Endothelial cell of umbilical vein (primary cell): ENCODE results near the gene SSR4. TPM values are rescaled to one million over a fixed set of nuclear protein-coding genes. Genes with fewer than 3 reads are reported as not detected.

ENCODE experiments used
- BruUV-seq: library from RNA; stranded (reverse); fragments of 400-500 nt; replicated peaks from 2 replicates; lab custom pipeline; 2021; lab: Mats Ljungman, UMichigan
- CTCF ChIA-PET: fragments of 300-600, 350-600 bp; sonication (Branson Sonifier 250); formaldehyde crosslinking; loops from one replicate; lab custom pipeline; 2021; ENCODE audit warnings: antibody characterized with exemption, inconsistent platforms; lab: Charles Lee
- POLR2A ChIA-PET: fragments of 300-600, 350-600 bp; sonication (Branson Sonifier 250); formaldehyde crosslinking; loops from one replicate; lab custom pipeline; 2021; ENCODE audit warnings: antibody characterized with exemption, inconsistent platforms; lab: Charles Lee
- DNase-seq: peaks from one replicate; pipeline ENCODE4 v3.0.0-alpha.2; 2011; ENCODE audit warnings: low read depth, low spot score
- FAIRE-seq: peaks from 2 replicates; lab custom pipeline; 2011; peaks lifted over from hg19 to GRCh38; lab: Jason Lieb, UNC
- H2AFZ ChIP-seq: 2 replicates; pipeline ENCODE4 v1.6.0; 2012; ENCODE audit warnings: low read depth, low read length, control low read depth, inconsistent platforms
- H3K27ac ChIP-seq: 2 replicates; pipeline ENCODE4 v1.5.1; 2011; ENCODE audit warnings: low read depth, mild to moderate bottlenecking, control low read depth, low read length, moderate library complexity; ENCODE audit not compliant: insufficient read depth
- H3K27me3 ChIP-seq, 2 experiments: 2 replicates each; pipeline versions ENCODE4 v1.6.0 to v1.6.1; 2011; ENCODE audit warnings: low read length in 2 of 2, mixed read lengths in 1 of 2; ENCODE audit not compliant: control insufficient read depth in 2 of 2, insufficient read depth in 2 of 2
- H3K36me3 ChIP-seq, 2 experiments: 2 replicates in 1 of 2; 3 replicates in 1 of 2; pipeline ENCODE4 v1.5.1; 2011; ENCODE audit warnings: low read length in 2 of 2, mild to moderate bottlenecking in 1 of 2, moderate library complexity in 1 of 2; ENCODE audit not compliant: control insufficient read depth in 2 of 2, insufficient read depth in 2 of 2; ENCODE audit errors: extremely low read depth in 1 of 2
- H3K4me1 ChIP-seq: 3 replicates; pipeline ENCODE4 v1.5.1; 2011; ENCODE audit warnings: mild to moderate bottlenecking, low read length; ENCODE audit not compliant: control insufficient read depth, insufficient read depth; ENCODE audit errors: extremely low read depth
- H3K4me2 ChIP-seq: 2 replicates; pipeline ENCODE4 v1.6.1; 2011; ENCODE audit warnings: low read length, control low read depth, mixed read lengths; ENCODE audit not compliant: insufficient read depth
- H3K4me3 ChIP-seq, 3 experiments: fragments of 200-600 bp in 1 of 3; sonication (generic), shearing (Covaris generic) in 1 of 3; replicated peaks in 1 of 3; 2 replicates each; pipeline ENCODE4 v1.5.1; 2011 to 2016; ENCODE audit warnings: control low read depth in 3 of 3, low read length in 3 of 3, mild to moderate bottlenecking in 2 of 3, inconsistent platforms in 1 of 3, low read depth in 1 of 3, moderate library complexity in 1 of 3; ENCODE audit not compliant: insufficient read depth in 1 of 3
- H3K79me2 ChIP-seq: 2 replicates; pipeline ENCODE4 v1.6.0; 2012; ENCODE audit warnings: low read length, inconsistent platforms; ENCODE audit not compliant: control insufficient read depth, insufficient read depth
- H3K9ac ChIP-seq: replicated peaks from 2 replicates; pipeline ENCODE3; 2011; ENCODE audit warnings: low read length, control low read depth; ENCODE audit not compliant: insufficient read depth; ENCODE audit errors: extremely low read depth
- H3K9me1 ChIP-seq: replicated peaks from 3 replicates; pipeline ENCODE4 v1.6.0; 2011; ENCODE audit warnings: mild to moderate bottlenecking, low read length; ENCODE audit not compliant: control insufficient read depth, insufficient read depth; ENCODE audit errors: extremely low read depth
- H3K9me3 ChIP-seq: replicated peaks from 2 replicates; pipeline ENCODE4 v1.5.1; 2012; ENCODE audit warnings: low read length, inconsistent platforms; ENCODE audit not compliant: control insufficient read depth, insufficient read depth
- H4K20me1 ChIP-seq: replicated peaks from 2 replicates; pipeline ENCODE3; 2011; ENCODE audit warnings: mild to moderate bottlenecking, low read length; ENCODE audit not compliant: control insufficient read depth, insufficient read depth; ENCODE audit errors: extremely low read depth
- CTCF ChIP-seq, 2 donors: IDR thresholded peaks; 1 replicate in 1 of 2; 2 replicates in 1 of 2; pipeline ENCODE4 v1.5.1; 2011; ENCODE audit warnings: low read length in 2 of 2, mild to moderate bottlenecking in 2 of 2, moderate library complexity in 2 of 2, control low read depth in 1 of 2, inconsistent platforms in 1 of 2, low read depth in 1 of 2; ENCODE audit not compliant: insufficient read depth in 1 of 2; ENCODE audit errors: extremely low read depth in 1 of 2
- EZH2 ChIP-seq: IDR thresholded peaks from 2 replicates; pipeline ENCODE4 v1.6.1; 2012; ENCODE audit warnings: borderline replicate concordance, low read depth, mild to moderate bottlenecking, moderate library complexity, low read length, inconsistent platforms; ENCODE audit not compliant: severe bottlenecking
- FOS ChIP-seq: IDR thresholded peaks from 2 replicates; pipeline ENCODE4 v1.6.1; 2011; ENCODE audit warnings: mild to moderate bottlenecking, low read length, moderate library complexity, borderline replicate concordance; ENCODE audit not compliant: insufficient read depth
- GATA2 ChIP-seq: IDR thresholded peaks from 2 replicates; pipeline ENCODE4 v1.7.0; 2011; ENCODE audit warnings: low read depth, mild to moderate bottlenecking, moderate library complexity, mixed read lengths, low read length; ENCODE audit not compliant: insufficient read length, insufficient read depth
- JUN ChIP-seq: IDR thresholded peaks from 2 replicates; pipeline ENCODE4 v1.6.1; 2011; ENCODE audit warnings: borderline replicate concordance, low read depth; ENCODE audit not compliant: insufficient read length, insufficient read depth
- MYC ChIP-seq: IDR thresholded peaks from one replicate; pipeline ENCODE4 v1.6.1; 2011; ENCODE audit warnings: mild to moderate bottlenecking, low read depth, low read length
- POLR2A ChIP-seq: IDR thresholded peaks from 2 replicates; pipeline ENCODE4 v1.6.1; 2012; ENCODE audit warnings: low read depth, mild to moderate bottlenecking, control low read depth, low read length
- POLR2AphosphoS5 ChIP-seq: IDR thresholded peaks from 2 replicates; pipeline ENCODE4 v1.6.1; 2012; ENCODE audit warnings: low read depth, mild to moderate bottlenecking, control low read depth, low read length, moderate library complexity; ENCODE audit not compliant: insufficient read depth
- dilution Hi-C: fragments of 300-500 bp; cut with MboI; formaldehyde crosslinking; loops from one replicate; pipeline ENCODE4 v1.15.0; 2019; ENCODE audit warnings: low sequenced_read_pairs; ENCODE audit not compliant: extremely low pct_ligation_motif_present
- intact Hi-C: fragments of 100-400 bp; cut with micrococcal nuclease; formaldehyde crosslinking; loops from one replicate; pipeline ENCODE4 v1.10.0; 2022
- polyA plus RNA-seq, 4 experiments: library from polyadenylated mRNA; depleted of rRNA in 3 of 4; stranded (reverse) in 3 of 4; unstranded in 1 of 4; fragments of >200 nt; gene quantifications; 2 replicates each; pipeline versions ENCODE4 v1.2.1 to v1.2.3, GENCODE V29; 2011 to 2012; ENCODE audit warnings: missing spikeins in 1 of 4
- total RNA-seq: library from RNA; stranded (reverse); gene quantifications from 2 replicates; pipeline ENCODE4 v1.2.3, GENCODE V29; 2021
- TF ChIP-seq, protein P1 (sequence below): IDR thresholded peaks from 2 replicates; pipeline ENCODE4 v1.6.1; 2011; ENCODE audit not compliant: insufficient read depth, insufficient read length

The SSR4 gene
- total and polyA plus RNA-seq, 2 donors (not counting 3 experiments of a cell fraction or from before 2014, with no cell fraction given), result 235 to 732 TPM

DNA sequence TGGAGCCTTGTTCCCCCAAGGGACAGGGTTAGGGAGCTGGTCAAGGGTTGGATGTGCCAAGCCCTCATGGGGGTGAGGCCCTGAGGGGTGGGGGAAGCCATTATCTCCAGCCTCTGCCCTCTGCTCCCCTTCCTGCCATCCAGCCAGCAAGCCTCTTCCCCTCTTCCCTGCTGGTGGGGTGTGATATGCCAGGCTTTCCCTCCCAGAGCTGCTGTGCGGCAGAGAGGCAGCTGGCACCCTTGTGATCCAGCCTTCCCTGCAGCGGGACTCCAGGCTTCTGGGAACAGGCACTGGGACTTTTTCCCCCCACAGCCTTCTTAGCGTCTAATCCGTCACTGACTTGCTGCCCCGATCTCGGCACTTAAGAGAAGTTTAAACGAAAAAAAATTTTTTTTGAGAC lies 6.3 kb downstream of the SSR4 start:
- Histone ChIP-seq H3K4me3 (no peak overlapping the region), H3K27me3 (no peaks in the 10 kb centered on the region), H3K4me2 (no peak overlapping the region), H3K27ac (no peak overlapping the region), H3K9me3 (no peaks in the 10 kb centered on the region), H3K79me2 (peaks cover 14% of the 10 kb centered on the region), H3K4me1 (peaks cover 4% of the 10 kb centered on the region), H3K9ac (no peak overlapping the region), H3K36me3 (peaks cover 0 to 16% of the 10 kb centered on the region in 2 experiments), H2AFZ (no peak overlapping the region), H4K20me1 (no peaks in the 10 kb centered on the region), H3K9me1 (no peaks in the 10 kb centered on the region)
- FAIRE-seq, result no peak
- DNase-seq, result no peak
- dilution Hi-C loops, result no loop called here
- POLR2A ChIA-PET, result no interaction called here
- intact Hi-C loops, result no loop called here
- TF ChIP-seq, protein P1, sequence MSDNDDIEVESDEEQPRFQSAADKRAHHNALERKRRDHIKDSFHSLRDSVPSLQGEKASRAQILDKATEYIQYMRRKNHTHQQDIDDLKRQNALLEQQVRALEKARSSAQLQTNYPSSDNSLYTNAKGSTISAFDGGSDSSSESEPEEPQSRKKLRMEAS, result no peak
- TF ChIP-seq CTCF (IDR thresholded peaks at IDR 0.05; ENCODE audit: extremely low read depth in 1 of 2, insufficient read depth in 1 of 2, low read depth in 1 of 2, low read length in 2 of 2) (no peak), POLR2AphosphoS5 (no peak), EZH2 (no peak), GATA2 (no peak), JUN (no peak), POLR2A (no peak), FOS (no peak), MYC (no peak)
- no TSS peak for BruUV-seq
- CTCF ChIA-PET, result no interaction called here
